Trophoblast cell (in vitro differentiated cells and primary cell): ENCODE results near the gene RTP1.

Experiments
- DNase-seq, 2 donors: peaks; one replicate each; pipeline ENCODE4 v3.0.0-alpha.2; 2016
- H2AFZ ChIP-seq: 2 replicates; pipeline ENCODE4 v1.6.1; 2013; ENCODE audit warnings: low read length, moderate library complexity, mild to moderate bottlenecking; ENCODE audit not compliant: insufficient read depth, poor library complexity
- H2AK5ac ChIP-seq: 2 replicates; pipeline ENCODE4 v1.6.1; 2013; ENCODE audit warnings: mild to moderate bottlenecking, low read length
- H2BK120ac ChIP-seq: 2 replicates; pipeline ENCODE4 v1.6.1; 2013; ENCODE audit warnings: low read length, mild to moderate bottlenecking, moderate library complexity; ENCODE audit not compliant: insufficient read depth, poor library complexity
- H2BK12ac ChIP-seq: 2 replicates; pipeline ENCODE4 v1.6.1; 2013; ENCODE audit warnings: mild to moderate bottlenecking, low read length, moderate library complexity
- H2BK5ac ChIP-seq: 2 replicates; pipeline ENCODE4 v1.6.1; 2013; ENCODE audit warnings: low read length, low read depth, moderate library complexity, mild to moderate bottlenecking; ENCODE audit not compliant: poor library complexity
- H3K14ac ChIP-seq: 2 replicates; pipeline ENCODE4 v1.6.1; 2013; ENCODE audit warnings: mild to moderate bottlenecking, low read length
- H3K18ac ChIP-seq: 2 replicates; pipeline ENCODE4 v1.6.1; 2013; ENCODE audit warnings: mild to moderate bottlenecking, low read length
- H3K23ac ChIP-seq: 2 replicates; pipeline ENCODE4 v1.6.1; 2013; ENCODE audit warnings: low read length
- H3K27ac ChIP-seq: 2 replicates; pipeline ENCODE4 v1.5.1; 2013; ENCODE audit warnings: low read depth, mild to moderate bottlenecking, inconsistent platforms, low read length, moderate library complexity
- H3K27me3 ChIP-seq: 2 replicates; pipeline ENCODE4 v1.6.1; 2013; ENCODE audit warnings: inconsistent platforms, mild to moderate bottlenecking, low read length, moderate library complexity; ENCODE audit not compliant: insufficient read depth
- H3K36me3 ChIP-seq, 2 experiments: 1 replicate in 1 of 2; 2 replicates in 1 of 2; pipeline ENCODE4 v1.6.1; 2013; ENCODE audit warnings: low read length in 2 of 2, mild to moderate bottlenecking in 2 of 2, moderate library complexity in 1 of 2; ENCODE audit not compliant: insufficient read depth in 2 of 2, control insufficient read depth in 1 of 2
- H3K4ac ChIP-seq: 2 replicates; pipeline ENCODE4 v1.6.1; 2013; ENCODE audit warnings: low read depth, mild to moderate bottlenecking, low read length, moderate library complexity
- H3K4me1 ChIP-seq, 2 experiments: 1 replicate in 1 of 2; 2 replicates in 1 of 2; pipeline ENCODE4 v1.6.1; 2013; ENCODE audit warnings: low read length in 2 of 2, mild to moderate bottlenecking in 2 of 2, moderate library complexity in 1 of 2; ENCODE audit not compliant: insufficient read depth in 2 of 2, control insufficient read depth in 1 of 2
- H3K4me2 ChIP-seq: 2 replicates; pipeline ENCODE4 v1.6.1; 2013; ENCODE audit warnings: inconsistent platforms, mild to moderate bottlenecking, low read length, moderate library complexity
- H3K4me3 ChIP-seq: 2 replicates; pipeline ENCODE4 v1.5.1; 2013; ENCODE audit warnings: mild to moderate bottlenecking, low read depth, low read length, inconsistent platforms
- H3K79me1 ChIP-seq: one replicate; pipeline ENCODE4 v1.6.1; 2013; ENCODE audit warnings: low read length
- H3K79me2 ChIP-seq: 2 replicates; pipeline ENCODE4 v1.6.1; 2013; ENCODE audit warnings: low read length, mild to moderate bottlenecking; ENCODE audit not compliant: control insufficient read depth, insufficient read depth, poor library complexity
- H3K9ac ChIP-seq: 2 replicates; pipeline ENCODE4 v1.6.1; 2013; ENCODE audit warnings: mild to moderate bottlenecking, low read length
- H3K9me3 ChIP-seq: 2 replicates; pipeline ENCODE4 v1.6.1; 2013; ENCODE audit warnings: low read depth, mild to moderate bottlenecking, control low read depth, inconsistent platforms, low read length; ENCODE audit not compliant: insufficient read depth
- H4K12ac ChIP-seq: 2 replicates; pipeline ENCODE4 v1.6.1; 2013; ENCODE audit warnings: low read depth, mild to moderate bottlenecking, low read length, moderate library complexity
- H4K8ac ChIP-seq: 2 replicates; pipeline ENCODE4 v1.6.1; 2013; ENCODE audit warnings: low read depth, mild to moderate bottlenecking, low read length, moderate library complexity
- H4K91ac ChIP-seq: one replicate; pipeline ENCODE4 v1.6.1; 2013; ENCODE audit warnings: low read depth, mild to moderate bottlenecking, low read length, moderate library complexity
- WGBS: extraction: QIAGEN DNeasy Blood & Tissue Kit; methylation state at CpG from one replicate; pipeline ENCODE4 v1.1.7; 2013; ENCODE audit warnings: missing lambda C conversion rate; ENCODE audit not compliant: insufficient read length, insufficient coverage; ENCODE audit errors: extremely low coverage; 5-methylcytosine and 5-hydroxymethylcytosine counted together

The RTP1 gene

GRCh38 chr3:187227658-187228258 lies 30.5 kb downstream of the RTP1 start:
- no peak overlapping the region for H3K4me3 ChIP-seq
- H2BK120ac ChIP-seq, result no peak overlapping the region
- no CpG with 5 or more reads among the region's 7 CpGs for WGBS
- H3K27me3 ChIP-seq, result no peaks in the 10 kb centered on the region
- H4K91ac ChIP-seq, result no peak overlapping the region
- no peaks in the 10 kb centered on the region for H3K36me3 ChIP-seq
- no peak overlapping the region for H3K23ac ChIP-seq
- no peak overlapping the region for H3K4ac ChIP-seq
- no peak overlapping the region for H2AFZ ChIP-seq
- H2BK12ac ChIP-seq, result no peak overlapping the region
- H3K14ac ChIP-seq, result no peak overlapping the region
- no peaks in the 10 kb centered on the region for H3K79me1 ChIP-seq
- H3K9me3 ChIP-seq, result peaks cover 3% of the 10 kb centered on the region
- no peaks in the 10 kb centered on the region for H3K79me2 ChIP-seq
- H3K9ac ChIP-seq, result no peak overlapping the region
- H3K18ac ChIP-seq, result no peak overlapping the region
- no peak overlapping the region for H3K27ac ChIP-seq
- H3K4me2 ChIP-seq, result no peak overlapping the region
- no peak overlapping the region for H2AK5ac ChIP-seq
- H2BK5ac ChIP-seq, result no peak overlapping the region
- H3K4me1 ChIP-seq, result no peaks in the 10 kb centered on the region
- no peak overlapping the region for H4K12ac ChIP-seq
- no peak overlapping the region for H4K8ac ChIP-seq
- peak; percentile 78 to 85 for DNase-seq

GRCh38 chr3:187228740-187229139 lies 31.5 kb downstream of the RTP1 start:
- Histone ChIP-seq H3K14ac (no peak overlapping the region), H2BK12ac (no peak overlapping the region), H3K4me1 (no peaks in the 10 kb centered on the region), H2BK120ac (no peak overlapping the region), H3K4me3 (no peak overlapping the region), H3K27me3 (no peaks in the 10 kb centered on the region), H3K9ac (no peak overlapping the region), H2AFZ (no peak overlapping the region), H3K79me1 (no peaks in the 10 kb centered on the region), H3K4ac (no peak overlapping the region), H3K79me2 (no peaks in the 10 kb centered on the region), H4K8ac (no peak overlapping the region), H3K27ac (no peak overlapping the region), H2BK5ac (no peak overlapping the region), H4K91ac (no peak overlapping the region), H3K23ac (no peak overlapping the region), H3K4me2 (no peak overlapping the region), H4K12ac (no peak overlapping the region), H2AK5ac (no peak overlapping the region), H3K18ac (no peak overlapping the region), H3K36me3 (no peaks in the 10 kb centered on the region), H3K9me3 (peaks cover 3% of the 10 kb centered on the region)
- no peak for DNase-seq
- WGBS, result no CpG with 5 or more reads among the region's 2 CpGs

- H3K4me3 ChIP-seq, result no peak overlapping the region
- no peaks in the 10 kb centered on the region for H3K79me2 ChIP-seq
- no peak overlapping the region for H4K91ac ChIP-seq
- no peaks in the 10 kb centered on the region for H3K27me3 ChIP-seq
- no peak overlapping the region for H2AK5ac ChIP-seq
- no peak overlapping the region for H2AFZ ChIP-seq
- H3K4me2 ChIP-seq, result no peak overlapping the region
- no peak overlapping the region for H3K23ac ChIP-seq
- H3K36me3 ChIP-seq, result no peaks in the 10 kb centered on the region
- H3K18ac ChIP-seq, result no peak overlapping the region
- no peak overlapping the region for H3K14ac ChIP-seq
- H4K8ac ChIP-seq, result no peak overlapping the region
- H3K27ac ChIP-seq, result no peak overlapping the region
- no peak overlapping the region for H3K9ac ChIP-seq
- H3K4ac ChIP-seq, result no peak overlapping the region
- no peak overlapping the region for H2BK12ac ChIP-seq
- H2BK5ac ChIP-seq, result no peak overlapping the region
- no peak overlapping the region for H2BK120ac ChIP-seq
- peaks cover 3% of the 10 kb centered on the region for H3K9me3 ChIP-seq
- no peaks in the 10 kb centered on the region for H3K79me1 ChIP-seq
- no CpG with 5 or more reads among the region's 1 CpG for WGBS
- H3K4me1 ChIP-seq, result no peaks in the 10 kb centered on the region
- H4K12ac ChIP-seq, result no peak overlapping the region
- no peak for DNase-seq
Measured at GRCh38 chr3:187230011-187230410, 32.7 kb downstream of the RTP1 start.

- Histone ChIP-seq H3K4me1 (no peaks in the 10 kb centered on the region), H3K4me2 (no peak overlapping the region), H3K79me2 (no peaks in the 10 kb centered on the region), H3K27ac (no peak overlapping the region), H2BK120ac (no peak overlapping the region), H2AK5ac (no peak overlapping the region), H4K12ac (no peak overlapping the region), H3K79me1 (no peaks in the 10 kb centered on the region), H3K9me3 (peaks cover 5% of the 10 kb centered on the region), H2AFZ (no peak overlapping the region), H3K36me3 (no peaks in the 10 kb centered on the region), H3K14ac (no peak overlapping the region), H3K18ac (no peak overlapping the region), H3K27me3 (no peaks in the 10 kb centered on the region), H3K23ac (no peak overlapping the region), H4K8ac (no peak overlapping the region), H3K4ac (no peak overlapping the region), H2BK5ac (no peak overlapping the region), H3K4me3 (no peak overlapping the region), H3K9ac (no peak overlapping the region), H2BK12ac (no peak overlapping the region), H4K91ac (no peak overlapping the region)
- no peak for DNase-seq
- no CpG with 5 or more reads among the region's 1 CpG for WGBS
Measured at GRCh38 chr3:187236962-187237361, 39.7 kb downstream of the RTP1 start.
